Spleen (tissue), 7 donors: ENCODE data around the gene ME3.

Experiments used
- CTCF ChIP-seq, 11 experiments: fragments of 200-600 bp in 7 of 11; fragments of 450-650 bp in 4 of 11; sonication (generic) in 4 of 11; IDR thresholded peaks in 8 of 11; conservative IDR thresholded peaks in 3 of 11; 1 replicate in 7 of 11; 2 replicates in 4 of 11; pipeline versions ENCODE4 v1.4.0 to v1.8.0; 2016 to 2021; ENCODE audit warnings: antibody characterized with exemption in 11 of 11, inconsistent platforms in 4 of 11, mild to moderate bottlenecking in 1 of 11
- POLR2AphosphoS5 ChIP-seq, 3 donors: sonication (generic); formaldehyde crosslinking; IDR thresholded peaks; one replicate each; pipeline ENCODE4 v1.5.1; 2017; ENCODE audit warnings: antibody characterized with exemption in 3 of 3
- donor health status: DM: no; HTN: no; CAD: no; lungs with moderate emphysema.
- donor health status: DM: no; HTN: no; CAD: no.
- donor health status: DM: no; HTN: no; CAD: no.

GRCh38 chr11:86718521-86718920 is 46.1 kb upstream of the ME3 start:
- TF ChIP-seq POLR2AphosphoS5 (IDR thresholded peaks at IDR 0.05) (no peak), CTCF (IDR thresholded peaks at IDR 0.05 in 8 of 11, conservative IDR thresholded peaks at IDR 0.05 in 3 of 11) (no peak)
